Right ventricle myocardium superior (tissue), 1 donor: ENCODE results near the gene MCM6. TPM values are rescaled to one million over a fixed set of nuclear protein-coding genes. Genes with fewer than 3 reads are reported as not detected.
"Not testable (repeated sequence)": the region's sequence is repeated elsewhere in the genome, so short reads cannot be mapped to it uniquely, and the experiment has no call there.

Source experiments
- ATAC-seq: fragments of 200-7000 bp; cut with Tn5 transposase; one replicate; pipeline ENCODE4 v1.9.1; 2020; ENCODE audit warnings: mild to moderate bottlenecking; ENCODE audit not compliant: poor library complexity
- DNase-seq: peaks from one replicate; pipeline ENCODE4 v3.0.0-alpha.2; 2020
- intact Hi-C: fragments of 100-400 bp; cut with DNase I; formaldehyde crosslinking; loops from one replicate; pipeline ENCODE4 v1.11.2; 2022
- total RNA-seq: library from RNA; stranded (reverse); fragmentation: NEBNext Ultra II Directional; extraction: Animal tissue kit (Norgen Biotek cat#: 25700); gene quantifications from one replicate; pipeline ENCODE4 v1.2.1, GENCODE V29; 2021
- donor health status: DM: no; HTN: yes; CAD: no; lungs with severe emphysema.

The MCM6 gene
- total RNA-seq, 1 donor from 2014 or later: 4.0 TPM

- DNase-seq: no peak
- intact Hi-C loops: no loop called here
- no peak for ATAC-seq
Measured at GRCh38 chr2:135829378-135830135, 46.7 kb downstream of the MCM6 start.

GRCh38 chr2:135826544-135826943 lies 49.7 kb downstream of the MCM6 start:
- DNase-seq: no peak
- no peak for ATAC-seq
- intact Hi-C loops: no loop called here

GRCh38 chr2:135825550-135826176 lies 50.6 kb downstream of the MCM6 start:
- DNase-seq: no peak
- intact Hi-C loops: no loop called here

GRCh38 chr2:135825131-135825530 lies 51.1 kb downstream of the MCM6 start:
- ATAC-seq (no peak), DNase-seq (no peak)
- intact Hi-C loops: no loop called here

More at GRCh38 chr2:135825550-135826176, 50.6 kb downstream of the MCM6 start:
- ATAC-seq: no peak

GRCh38 chr2:135822855-135823254 lies 53.4 kb downstream of the MCM6 start:
- intact Hi-C loops: no loop called here
- no peak for DNase-seq
- ATAC-seq: no peak

- intact Hi-C loops: no loop called here
- no peak for ATAC-seq
- DNase-seq: no peak
Measured at GRCh38 chr2:135821190-135821589, 55.1 kb downstream of the MCM6 start.

GRCh38 chr2:135820003-135820618 lies 56.1 kb downstream of the MCM6 start:
- no peak for DNase-seq
- no peak for ATAC-seq
- intact Hi-C loops: no loop called here

GRCh38 chr2:135818937-135819610 lies 57.2 kb downstream of the MCM6 start:
- no peak for DNase-seq
- intact Hi-C loops: no loop called here
- ATAC-seq: no peak

GRCh38 chr2:135817951-135818350 lies 58.3 kb downstream of the MCM6 start:
- ATAC-seq (no peak), DNase-seq (no peak)
- intact Hi-C loops: no loop called here

GRCh38 chr2:135817466-135817865 lies 58.8 kb downstream of the MCM6 start:
- intact Hi-C loops: no loop called here
- DNase-seq (no peak), ATAC-seq (no peak)

GRCh38 chr2:135815269-135815668 lies 61.0 kb downstream of the MCM6 start:
- no peak for ATAC-seq
- DNase-seq: no peak
- intact Hi-C loops: no loop called here

GRCh38 chr2:135812907-135813511 lies 63.2 kb downstream of the MCM6 start:
- DNase-seq: no peak
- ATAC-seq: no peak
- intact Hi-C loops: no loop called here

- DNase-seq, intact Hi-C loops, ATAC-seq: not testable (repeated sequence)
Measured at GRCh38 chr2:135807874-135808273, 68.4 kb downstream of the MCM6 start.

- intact Hi-C loops: no loop called here
- ATAC-seq (no peak), DNase-seq (no peak)
Measured at GRCh38 chr2:135803278-135803677, 73.0 kb downstream of the MCM6 start.

- intact Hi-C loops: no loop called here
- DNase-seq (no peak), ATAC-seq (no peak)
Measured at GRCh38 chr2:135802350-135802749, 73.9 kb downstream of the MCM6 start.

GRCh38 chr2:135800513-135801460 lies 75.5 kb downstream of the MCM6 start:
- no peak for DNase-seq
- ATAC-seq: no peak
- intact Hi-C loops: no loop called here

GRCh38 chr2:135799738-135800137 lies 76.5 kb downstream of the MCM6 start:
- ATAC-seq (no peak), DNase-seq (no peak)
- intact Hi-C loops: no loop called here

GRCh38 chr2:135798762-135799161 lies 77.5 kb downstream of the MCM6 start:
- intact Hi-C loops: no loop called here
- no peak for ATAC-seq
- DNase-seq: no peak
